ENCODE data around the gene ADGRE1. TPM values are rescaled to one million over a fixed set of nuclear protein-coding genes. Genes with fewer than 3 reads are reported as not detected.

ADGRE1 gene
- total RNA-seq (2022; extraction: Qiagen RNA extraction), result 4.3 to 5.6 TPM (median 4.7 TPM) in 5 replicates

GRCh38 chr19:6887316-6887715 lies at the start of gene ADGRE1:
Gene ADGRE1, plus strand, starts transcription at chr19:6887579. Its CDS starts 30 bp downstream, at chr19:6887609.

Other genes with a start within 250 kb of the ADGRE1 start
- gene TNFSF14, start 217.4 kb upstream of the ADGRE1 start, total RNA-seq (2022; extraction: Qiagen RNA extraction), result 0.04 to 0.17 TPM (median 0.07 TPM) in 5 replicates
- 39.7 to 51.9 TPM (median 46.5 TPM) in 5 replicates for gene C3, start 166.9 kb upstream of the ADGRE1 start, total RNA-seq (2022; extraction: Qiagen RNA extraction)
- 31.8 to 42.8 TPM (median 41.4 TPM) in 5 replicates for gene GPR108, start 150.0 kb upstream of the ADGRE1 start, total RNA-seq (2022; extraction: Qiagen RNA extraction)
- 82.5 to 100 TPM (median 95.0 TPM) in 5 replicates for gene TRIP10, start 147.9 kb upstream of the ADGRE1 start, total RNA-seq (2022; extraction: Qiagen RNA extraction)
- gene SH2D3A, start 120.1 kb upstream of the ADGRE1 start, total RNA-seq (2022; extraction: Qiagen RNA extraction), result 15.2 to 19.9 TPM (median 19.1 TPM) in 5 replicates
- 6.2 to 8.2 TPM (median 6.7 TPM) in 5 replicates for gene VAV1, start 114.9 kb upstream of the ADGRE1 start, total RNA-seq (2022; extraction: Qiagen RNA extraction)
- gene MBD3L2B, start 133.9 kb downstream of the ADGRE1 start, total RNA-seq (2022; extraction: Qiagen RNA extraction), result not detected in 5 replicates
- not detected in 5 replicates for gene MBD3L5, start 143.0 kb downstream of the ADGRE1 start, total RNA-seq (2022; extraction: Qiagen RNA extraction)
- not detected in 5 replicates for gene MBD3L4, start 152.6 kb downstream of the ADGRE1 start, total RNA-seq (2022; extraction: Qiagen RNA extraction)
- gene MBD3L2, start 161.7 kb downstream of the ADGRE1 start, total RNA-seq (2022; extraction: Qiagen RNA extraction), result not detected in 5 replicates
- gene MBD3L3, start 171.1 kb downstream of the ADGRE1 start, total RNA-seq (2022; extraction: Qiagen RNA extraction), result not detected in 5 replicates
- gene ZNF557, start 182.1 kb downstream of the ADGRE1 start, total RNA-seq (2022; extraction: Qiagen RNA extraction), result 2.4 to 2.9 TPM (median 2.8 TPM) in 5 replicates

Data from A549 treated with AZD2906 at 1 μM for 4 hours (cell line).